Kidney (tissue), 14 donors: Measurements from ENCODE around the gene CCK. TPM values are rescaled to one million over a fixed set of nuclear protein-coding genes. Genes with fewer than 3 reads are reported as not detected.

Experiments used
- DNase-seq, 5 donors: peaks; one replicate each; pipeline ENCODE4 v3.0.0-alpha.2; 2013 to 2020
- FAIRE-seq: peaks from 2 replicates; lab custom pipeline; 2012; peaks lifted over from hg19 to GRCh38; lab: Jason Lieb, UNC
- H3K27ac ChIP-seq, 2 donors: one replicate each; pipeline ENCODE4 v1.7.0; 2013; ENCODE audit warnings: low read depth in 2 of 2, low read length in 2 of 2, inconsistent platforms in 1 of 2
- H3K27me3 ChIP-seq: one replicate; pipeline ENCODE4 v1.7.1; 2013; ENCODE audit warnings: low read length, inconsistent platforms; ENCODE audit not compliant: control insufficient read depth, insufficient read depth
- H3K36me3 ChIP-seq, 3 donors: one replicate each; pipeline versions ENCODE4 v1.7.0 to v1.7.1; 2013; ENCODE audit warnings: low read length in 3 of 3, control low read depth in 1 of 3, inconsistent platforms in 1 of 3; ENCODE audit not compliant: insufficient read depth in 3 of 3, control insufficient read depth in 2 of 3
- H3K4me1 ChIP-seq, 3 donors: one replicate each; pipeline versions ENCODE4 v1.7.0 to v1.7.1; 2013; ENCODE audit warnings: low read length in 3 of 3, inconsistent platforms in 1 of 3, low read depth in 1 of 3; ENCODE audit not compliant: control insufficient read depth in 2 of 3, insufficient read depth in 2 of 3
- H3K4me3 ChIP-seq, 3 donors: one replicate each; pipeline versions ENCODE4 v1.7.0 to v1.8.1; 2013; ENCODE audit warnings: low read length in 3 of 3, control low read depth in 1 of 3, inconsistent platforms in 1 of 3
- H3K9ac ChIP-seq, 3 donors: one replicate each; pipeline versions ENCODE4 v1.7.0 to v1.7.1; 2013; ENCODE audit warnings: low read length in 3 of 3, control low read depth in 1 of 3, inconsistent platforms in 1 of 3
- H3K9me3 ChIP-seq, 3 donors: one replicate each; pipeline versions ENCODE4 v1.7.0 to v1.7.1; 2013; ENCODE audit warnings: low read length in 3 of 3, control low read depth in 1 of 3, inconsistent platforms in 1 of 3; ENCODE audit not compliant: control insufficient read depth in 2 of 3, insufficient read depth in 1 of 3
- intact Hi-C: fragments of 100-400 bp; cut with DNase I; formaldehyde crosslinking; loops from one replicate; pipeline ENCODE4 v1.11.1; 2022
- polyA plus RNA-seq: library from polyadenylated mRNA; stranded (reverse); fragments of 350-450 nt; fragmentation: Illumina TruSeq; extraction: RNeasy Lipid Tissue Mini Kit (QIAGEN cat#74804); gene quantifications from one replicate; pipeline ENCODE4 v1.2.3, GENCODE V29; 2014; ENCODE audit warnings: low read depth, low replicate concordance; ENCODE audit not compliant: insufficient read depth
- total RNA-seq: library from RNA; stranded (reverse); fragmentation: NEBNext Ultra II Directional; extraction: Animal tissue kit (Norgen Biotek cat#: 25700); gene quantifications from one replicate; pipeline ENCODE4 v1.2.1, GENCODE V29; 2021
- TF ChIP-seq, protein P1 (sequence below): IDR thresholded peaks from 3 replicates; pipeline ENCODE4 v1.5.1; 2012; ENCODE audit warnings: mild to moderate bottlenecking, moderate library complexity, borderline replicate concordance; ENCODE audit not compliant: insufficient read depth; ENCODE audit errors: extremely low read depth
- donor health status: control.
- donor health status: control.
- donor health status: control.
- donor health status: control.
- donor health status: control.
- donor health status: DM: yes; HTN: yes; CAD: no.
- donor health status: Normal renal cell carcinoma (clear cell type).

Gene CCK
- total and polyA plus RNA-seq, 2 donors from 2014 or later = not detected

DNA sequence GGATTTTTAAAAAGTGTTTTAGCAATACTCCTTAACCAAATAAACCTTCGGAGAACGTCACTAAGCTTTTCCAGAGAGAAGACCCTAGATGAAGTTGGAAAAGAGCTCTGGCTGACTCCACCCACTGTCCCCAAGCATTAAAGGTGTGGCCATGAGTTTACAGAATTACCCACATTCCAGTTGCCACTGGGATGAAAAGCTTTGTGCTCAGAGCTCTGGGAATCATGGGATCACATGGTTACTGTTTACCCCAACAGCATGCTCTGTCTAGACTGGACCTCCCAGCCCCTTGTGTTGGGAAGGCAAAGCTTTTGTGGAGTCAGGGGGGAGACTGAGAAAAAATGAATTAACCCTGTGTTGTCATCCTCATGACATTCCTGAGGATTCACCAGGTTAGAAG, 55.3 kb downstream of the CCK start:
- H3K9ac ChIP-seq = no peak overlapping the region
- no peaks in the 10 kb centered on the region for H3K27me3 ChIP-seq
- TF ChIP-seq, protein P1, sequence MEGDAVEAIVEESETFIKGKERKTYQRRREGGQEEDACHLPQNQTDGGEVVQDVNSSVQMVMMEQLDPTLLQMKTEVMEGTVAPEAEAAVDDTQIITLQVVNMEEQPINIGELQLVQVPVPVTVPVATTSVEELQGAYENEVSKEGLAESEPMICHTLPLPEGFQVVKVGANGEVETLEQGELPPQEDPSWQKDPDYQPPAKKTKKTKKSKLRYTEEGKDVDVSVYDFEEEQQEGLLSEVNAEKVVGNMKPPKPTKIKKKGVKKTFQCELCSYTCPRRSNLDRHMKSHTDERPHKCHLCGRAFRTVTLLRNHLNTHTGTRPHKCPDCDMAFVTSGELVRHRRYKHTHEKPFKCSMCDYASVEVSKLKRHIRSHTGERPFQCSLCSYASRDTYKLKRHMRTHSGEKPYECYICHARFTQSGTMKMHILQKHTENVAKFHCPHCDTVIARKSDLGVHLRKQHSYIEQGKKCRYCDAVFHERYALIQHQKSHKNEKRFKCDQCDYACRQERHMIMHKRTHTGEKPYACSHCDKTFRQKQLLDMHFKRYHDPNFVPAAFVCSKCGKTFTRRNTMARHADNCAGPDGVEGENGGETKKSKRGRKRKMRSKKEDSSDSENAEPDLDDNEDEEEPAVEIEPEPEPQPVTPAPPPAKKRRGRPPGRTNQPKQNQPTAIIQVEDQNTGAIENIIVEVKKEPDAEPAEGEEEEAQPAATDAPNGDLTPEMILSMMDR = no peak
- peaks cover 0 to 27% (median 20%) of the 10 kb centered on the region in 3 donors for H3K36me3 ChIP-seq
- H3K4me1 ChIP-seq = no peaks in the 10 kb centered on the region
- no peak for FAIRE-seq
- H3K4me3 ChIP-seq = no peak overlapping the region
- no peaks in the 10 kb centered on the region for H3K9me3 ChIP-seq
- H3K27ac ChIP-seq = no peak overlapping the region
- intact Hi-C loops = no loop called here
- no peak for DNase-seq

- Histone ChIP-seq H3K36me3 (peaks cover 2 to 27% (median 20%) of the 10 kb centered on the region in 3 donors), H3K4me1 (no peaks in the 10 kb centered on the region), H3K9ac (no peak overlapping the region), H3K27me3 (no peaks in the 10 kb centered on the region), H3K27ac (no peak overlapping the region), H3K9me3 (no peaks in the 10 kb centered on the region), H3K4me3 (no peak overlapping the region)
- TF ChIP-seq, protein P1 = no peak
- DNase-seq (no peak), FAIRE-seq (no peak)
- intact Hi-C loops = no loop called here
These were observed 56.1 kb downstream of the CCK start for GRCh38 chr3:42209917-42210316.

Other genes with a start within 250 kb of the CCK start
- 41.0 TPM for gene TRAK1, start 174.8 kb downstream of the CCK start, total RNA-seq
- gene TRAK1, start 174.8 kb downstream of the CCK start, polyA plus RNA-seq = 16.2 TPM
- gene LYZL4, start 144.4 kb upstream of the CCK start, total RNA-seq = not detected
- not detected for gene LYZL4, start 144.4 kb upstream of the CCK start, polyA plus RNA-seq
- gene VIPR1, start 236.5 kb upstream of the CCK start, total RNA-seq = 4.9 TPM
- 5.3 TPM for gene VIPR1, start 236.5 kb upstream of the CCK start, polyA plus RNA-seq